Omental fat pad (tissue), 4 donors: Measurements from ENCODE around the gene PROSER2. TPM values are rescaled to one million over a fixed set of nuclear protein-coding genes. Genes with fewer than 3 reads are reported as not detected.
A peak's percentile ranks its signal among the peaks of the same experiment; 100 is the strongest.
"Not testable (repeated sequence)": the region's sequence is repeated elsewhere in the genome, so short reads cannot be mapped to it uniquely, and the experiment has no call there.

Experiments used
- ATAC-seq: fragments of 150-250 bp; one replicate; pipeline ENCODE4 v1.9.1; 2016; ENCODE audit warnings: mild to moderate bottlenecking, moderate library complexity; ENCODE audit not compliant: low FRiP score
- DNase-seq: peaks from one replicate; pipeline ENCODE4 v3.0.0-alpha.2; 2019; ENCODE audit warnings: low spot score
- CTCF ChIP-seq, 3 donors: fragments of 450-650 bp; IDR thresholded peaks; one replicate each; pipeline ENCODE4 v1.5.1; 2016 to 2017; ENCODE audit warnings: antibody characterized with exemption in 3 of 3, mild to moderate bottlenecking in 3 of 3, moderate library complexity in 2 of 3
- total RNA-seq, 4 donors: library from RNA; depleted of rRNA; stranded (reverse); fragments of >200 nt; gene quantifications; one replicate each; pipeline ENCODE4 v1.1.0, GENCODE V29; 2016

Gene PROSER2
- total RNA-seq, 4 donors from 2014 or later: 1.1 to 8.2 (median 6.3) TPM

DNA sequence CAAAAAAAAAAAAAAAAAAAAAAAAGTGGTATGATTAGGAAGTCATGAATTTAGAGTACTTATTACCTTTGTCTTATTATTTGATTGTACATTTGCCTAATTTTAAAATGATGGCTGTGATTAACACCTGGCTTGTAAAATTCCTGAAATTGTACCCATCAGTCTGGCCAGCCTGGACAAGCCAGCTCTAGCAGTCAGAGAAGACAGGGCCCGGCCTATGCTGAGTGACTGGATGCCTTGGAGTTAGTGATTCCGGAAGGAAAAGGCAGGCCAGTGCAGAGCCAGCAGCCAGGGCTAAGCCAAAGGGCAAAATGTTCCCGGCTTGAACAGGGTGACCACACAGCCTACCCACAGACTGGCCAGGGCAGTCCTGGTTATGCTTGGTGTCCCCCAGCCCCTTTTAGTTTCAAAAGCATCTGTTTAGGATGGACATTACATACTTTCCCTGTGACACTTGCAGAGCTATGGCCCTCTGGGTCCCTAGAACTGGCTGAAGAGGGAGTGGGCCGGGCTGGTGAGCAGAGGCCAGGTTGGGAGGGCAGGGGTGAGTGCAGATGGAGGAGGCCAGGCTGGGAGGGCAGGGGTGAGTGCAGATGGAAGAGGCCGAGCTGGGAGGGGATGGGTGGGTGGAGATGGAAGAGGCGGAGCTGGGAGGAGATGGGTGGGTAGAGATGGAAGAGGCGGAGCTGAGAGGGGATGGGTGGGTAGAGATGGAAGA is 61.7 kb downstream of the PROSER2 start:
- ATAC-seq (no peak), DNase-seq (no peak)
- no peak for TF ChIP-seq CTCF (IDR thresholded peaks at IDR 0.05)

- no peak for ATAC-seq
- DNase-seq: no peak
- no peak for TF ChIP-seq CTCF (IDR thresholded peaks at IDR 0.05)
These were observed 62.4 kb downstream of the PROSER2 start for GRCh38 chr10:11885437-11886137.

GRCh38 chr10:11886138-11886474 is 63.0 kb downstream of the PROSER2 start:
- DNase-seq (no peak), ATAC-seq (no peak)
- no peak for TF ChIP-seq CTCF (IDR thresholded peaks at IDR 0.05)

- ATAC-seq (peak; percentile 24), DNase-seq (no peak)
- no peak for TF ChIP-seq CTCF (IDR thresholded peaks at IDR 0.05)
These were observed 63.7 kb downstream of the PROSER2 start for GRCh38 chr10:11886851-11887250.

- DNase-seq (no peak), ATAC-seq (no peak)
- TF ChIP-seq CTCF (IDR thresholded peaks at IDR 0.05): no peak
These were observed 64.4 kb downstream of the PROSER2 start for GRCh38 chr10:11887381-11888227.

DNA sequence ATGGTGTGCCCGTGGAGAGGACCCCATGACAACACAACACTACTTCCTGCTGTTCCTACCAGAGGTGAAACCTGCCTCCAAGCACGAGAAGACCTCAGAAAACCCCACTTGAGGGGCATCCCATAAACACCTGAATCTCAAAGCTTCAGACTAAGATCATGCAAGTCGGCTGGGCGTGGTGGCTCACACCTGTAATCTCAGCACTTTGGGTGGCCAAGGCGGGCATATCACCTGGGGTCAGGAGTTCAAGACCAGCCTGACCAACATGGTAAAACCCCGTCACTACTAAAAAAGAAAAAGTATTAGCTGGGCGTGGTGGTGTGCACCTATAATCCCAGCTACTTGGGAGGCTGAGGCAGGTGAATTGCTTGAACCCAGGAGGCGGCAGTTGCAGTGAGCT is 66.1 kb downstream of the PROSER2 start:
- not testable (repeated sequence) for DNase-seq, ATAC-seq

- DNase-seq: no peak
- TF ChIP-seq CTCF (IDR thresholded peaks at IDR 0.05): no peak
- ATAC-seq: no peak
These were observed 68.8 kb downstream of the PROSER2 start for GRCh38 chr10:11891776-11892486.
